Measurements from ENCODE around the gene L1CAM. TPM values are rescaled to one million over a fixed set of nuclear protein-coding genes. Genes with fewer than 3 reads are reported as not detected.

The L1CAM gene
- total RNA-seq, 2 donors from 2014 or later, result 4.3 to 9.2 TPM

GRCh38 chrX:153925387-153925738, 39.4 kb upstream of the L1CAM start:
- intact Hi-C loops (cut with DNase I), result no loop called here
- ATAC-seq (no peak), DNase-seq (no peak)

GRCh38 chrX:153924149-153924861, 38.3 kb upstream of the L1CAM start:
- peak; percentile 59 for DNase-seq
- no peak for ATAC-seq
- intact Hi-C loops (cut with DNase I), result no loop called here

GRCh38 chrX:153922932-153923857, 37.2 kb upstream of the L1CAM start:
- peak; percentile 40 for ATAC-seq
- intact Hi-C loops (cut with DNase I), result no loop called here
- DNase-seq, result peak; percentile 86

GRCh38 chrX:153921511-153922446, 35.8 kb upstream of the L1CAM start:
- ATAC-seq (no peak), DNase-seq (peak; percentile 42)
- intact Hi-C loops (cut with DNase I), result no loop called here

GRCh38 chrX:153921070-153921469, 35.1 kb upstream of the L1CAM start:
- intact Hi-C loops (cut with DNase I), result no loop called here
- DNase-seq (no peak), ATAC-seq (no peak)

- DNase-seq, result no peak
- ATAC-seq, result no peak
- intact Hi-C loops (cut with DNase I), result no loop called here
Observed at GRCh38 chrX:153920546-153920945, 34.6 kb upstream of the L1CAM start.

GRCh38 chrX:153919281-153919680, 33.3 kb upstream of the L1CAM start:
- intact Hi-C loops (cut with DNase I), result no loop called here
- peak; percentile 14 for DNase-seq
- ATAC-seq, result no peak

GRCh38 chrX:153917869-153918268, 31.9 kb upstream of the L1CAM start:
- intact Hi-C loops (cut with DNase I), result no loop called here
- DNase-seq (no peak), ATAC-seq (no peak)

GRCh38 chrX:153913701-153914100, 27.7 kb upstream of the L1CAM start:
- ATAC-seq (no peak), DNase-seq (no peak)
- intact Hi-C loops (cut with DNase I), result no loop called here

GRCh38 chrX:153913211-153913610, 27.2 kb upstream of the L1CAM start:
- intact Hi-C loops (cut with DNase I), result no loop called here
- no peak for ATAC-seq
- DNase-seq, result no peak

- ATAC-seq, result no peak
- intact Hi-C loops (cut with DNase I), result no loop called here
- no peak for DNase-seq
Observed at GRCh38 chrX:153911798-153912197, 25.8 kb upstream of the L1CAM start.

- no peak for ATAC-seq
- no peak for DNase-seq
- intact Hi-C loops (cut with DNase I), result no loop called here
Observed at GRCh38 chrX:153910446-153910845, 24.5 kb upstream of the L1CAM start.

- DNase-seq, result no peak
- intact Hi-C loops (cut with DNase I), result no loop called here
- ATAC-seq, result no peak
Observed at GRCh38 chrX:153909980-153910360, 24.0 kb upstream of the L1CAM start.

GRCh38 chrX:153909024-153909979, 23.3 kb upstream of the L1CAM start:
- DNase-seq (no peak), ATAC-seq (no peak)
- intact Hi-C loops (cut with DNase I), result no loop called here

- ATAC-seq (no peak), DNase-seq (no peak)
- intact Hi-C loops (cut with DNase I), result no loop called here
Observed at GRCh38 chrX:153908219-153908860, 22.4 kb upstream of the L1CAM start.

- DNase-seq, result no peak
- intact Hi-C loops (cut with DNase I), result no loop called here
Observed at GRCh38 chrX:153907456-153907855, 21.5 kb upstream of the L1CAM start.

GRCh38 chrX:153906126-153906917, 20.3 kb upstream of the L1CAM start:
- intact Hi-C loops (cut with DNase I), result no loop called here
- no peak for ATAC-seq
- no peak for DNase-seq

More at GRCh38 chrX:153907456-153907855, 21.5 kb upstream of the L1CAM start:
- ATAC-seq, result no peak

Data from left cardiac atrium (tissue), 4 donors.